Raji (cell line): ENCODE results near the gene KLLN.

Experiments
- POLR2A ChIP-seq: IDR thresholded peaks from 2 replicates; pipeline ENCODE4 v1.6.1; 2011; ENCODE audit warnings: low read depth, low read length, control low read depth; ENCODE audit not compliant: insufficient read depth

Gene KLLN

DNA sequence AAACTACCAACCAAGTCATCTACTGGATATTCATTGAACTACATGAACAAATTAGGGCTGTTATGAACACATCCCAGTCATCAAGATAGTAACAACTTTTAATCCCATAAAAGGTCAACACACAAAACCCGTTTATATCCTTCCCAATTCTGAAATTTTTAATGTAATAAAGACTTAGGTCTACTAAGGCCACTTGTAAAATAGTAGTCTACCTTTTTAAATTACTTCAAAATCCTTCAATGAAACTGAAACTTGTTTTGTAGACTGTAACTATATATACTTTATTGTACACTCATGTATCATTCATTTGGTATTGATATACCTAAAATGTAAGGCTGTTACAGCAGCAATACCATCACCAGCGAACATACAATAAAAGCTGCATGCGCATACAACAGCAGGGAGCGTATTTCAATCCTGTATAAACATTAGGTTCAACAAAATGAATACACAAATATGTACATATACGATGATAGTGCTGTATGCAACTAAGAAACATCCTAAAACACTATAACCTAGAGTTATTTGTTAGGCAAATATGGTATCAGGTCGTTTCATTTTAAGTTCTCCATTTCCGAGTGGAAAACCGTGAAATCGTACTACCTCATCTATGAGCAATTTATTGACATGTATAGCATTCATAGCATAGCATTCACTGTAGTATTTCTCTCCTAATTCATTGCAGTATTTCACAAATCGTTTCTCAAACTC, 46.3 kb downstream of the KLLN start:
- TF ChIP-seq POLR2A = no peak

DNA sequence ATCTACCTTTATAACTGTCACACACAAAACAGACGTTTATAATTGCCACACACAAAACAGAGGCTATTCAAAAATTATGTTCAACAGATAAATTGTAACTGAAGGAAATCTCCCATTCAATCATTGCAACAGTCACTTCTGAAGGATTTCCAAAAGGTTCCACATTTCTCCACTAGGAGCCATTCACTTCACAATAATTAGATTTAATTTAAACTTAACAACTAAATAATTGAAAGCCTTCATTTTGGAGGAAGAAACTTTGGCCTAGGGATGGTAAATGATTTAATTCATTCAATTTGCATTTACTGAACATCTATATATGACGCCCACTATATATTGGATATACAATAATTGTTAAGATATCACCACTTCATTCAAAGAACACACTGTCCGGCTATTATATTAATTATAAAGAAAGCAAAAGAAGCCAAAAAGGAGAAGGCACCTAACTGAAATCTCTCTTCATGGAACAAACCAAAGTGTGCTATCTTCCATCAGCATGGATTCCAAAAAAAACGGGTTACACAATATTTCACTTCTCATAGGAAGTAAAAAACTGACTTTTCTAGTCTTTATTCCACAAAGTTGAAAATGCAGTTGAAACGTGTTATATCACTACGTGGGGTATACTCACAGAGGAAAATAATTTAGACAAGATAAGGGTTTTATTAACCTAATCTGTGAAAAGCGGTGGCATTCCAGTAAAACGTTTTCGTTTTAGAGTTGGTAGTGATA, 47.0 kb downstream of the KLLN start:
- no peak for TF ChIP-seq POLR2A
